ENCODE data around the gene REPIN1. TPM values are rescaled to one million over a fixed set of nuclear protein-coding genes. Genes with fewer than 3 reads are reported as not detected.

REPIN1 gene
- total RNA-seq, 1 donor from 2014 or later = 49.4 TPM

DNA sequence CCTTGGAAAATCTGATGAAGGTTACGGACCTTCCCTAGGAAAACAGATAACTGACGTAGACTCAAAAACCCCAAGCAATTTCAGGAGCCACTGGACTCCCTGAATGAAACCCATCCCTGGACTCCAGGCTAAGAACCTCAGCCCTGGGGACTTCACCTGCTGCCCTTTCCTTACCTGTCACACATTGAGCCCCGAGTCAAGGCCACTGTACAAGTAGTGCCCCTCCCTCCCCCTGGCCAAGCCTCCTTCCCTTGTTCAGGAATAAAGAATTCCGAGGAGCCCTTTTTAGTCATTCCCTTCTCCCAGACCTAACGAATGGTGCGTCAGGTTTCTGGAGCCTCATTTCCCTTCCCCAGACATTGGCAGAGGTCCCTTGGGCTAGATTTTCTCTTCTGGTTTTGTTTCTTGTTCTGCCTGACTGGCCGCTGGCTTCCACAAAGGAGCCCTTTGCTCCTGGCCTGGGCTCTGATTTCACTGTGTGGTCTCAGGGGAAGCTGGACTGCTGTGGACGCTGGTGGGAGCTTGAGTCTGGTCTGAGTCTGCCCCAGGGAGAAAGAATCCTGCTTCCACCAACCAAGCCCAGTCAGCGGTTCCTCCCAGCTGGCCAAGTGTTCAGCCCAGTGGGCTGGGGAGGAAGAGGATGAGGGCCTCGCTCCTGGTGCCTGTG is 42.2 kb downstream of the REPIN1 start:
- Histone ChIP-seq H3K4me1 (peaks cover 10% of the 10 kb centered on the region), H3K36me3 (no peaks in the 10 kb centered on the region), H3K27me3 (no peaks in the 10 kb centered on the region), H3K4me3 (no peak overlapping the region), H3K9me3 (no peaks in the 10 kb centered on the region), H3K27ac (no peak overlapping the region)
- intact Hi-C loops (cut with DNase I) = no loop called here
- TF ChIP-seq POLR2AphosphoS5 (IDR thresholded peaks at IDR 0.05; ENCODE audit: insufficient read depth in 1 of 2, low read depth in 1 of 2) (no peak), POLR2A (IDR thresholded peaks at IDR 0.05) (no peak)
- TF ChIP-seq, protein P1, sequence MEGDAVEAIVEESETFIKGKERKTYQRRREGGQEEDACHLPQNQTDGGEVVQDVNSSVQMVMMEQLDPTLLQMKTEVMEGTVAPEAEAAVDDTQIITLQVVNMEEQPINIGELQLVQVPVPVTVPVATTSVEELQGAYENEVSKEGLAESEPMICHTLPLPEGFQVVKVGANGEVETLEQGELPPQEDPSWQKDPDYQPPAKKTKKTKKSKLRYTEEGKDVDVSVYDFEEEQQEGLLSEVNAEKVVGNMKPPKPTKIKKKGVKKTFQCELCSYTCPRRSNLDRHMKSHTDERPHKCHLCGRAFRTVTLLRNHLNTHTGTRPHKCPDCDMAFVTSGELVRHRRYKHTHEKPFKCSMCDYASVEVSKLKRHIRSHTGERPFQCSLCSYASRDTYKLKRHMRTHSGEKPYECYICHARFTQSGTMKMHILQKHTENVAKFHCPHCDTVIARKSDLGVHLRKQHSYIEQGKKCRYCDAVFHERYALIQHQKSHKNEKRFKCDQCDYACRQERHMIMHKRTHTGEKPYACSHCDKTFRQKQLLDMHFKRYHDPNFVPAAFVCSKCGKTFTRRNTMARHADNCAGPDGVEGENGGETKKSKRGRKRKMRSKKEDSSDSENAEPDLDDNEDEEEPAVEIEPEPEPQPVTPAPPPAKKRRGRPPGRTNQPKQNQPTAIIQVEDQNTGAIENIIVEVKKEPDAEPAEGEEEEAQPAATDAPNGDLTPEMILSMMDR (IDR thresholded peaks at IDR 0.05) = no peak
- DNase-seq (ENCODE audit: extremely low spot score in 2 of 2) = no peak

DNA sequence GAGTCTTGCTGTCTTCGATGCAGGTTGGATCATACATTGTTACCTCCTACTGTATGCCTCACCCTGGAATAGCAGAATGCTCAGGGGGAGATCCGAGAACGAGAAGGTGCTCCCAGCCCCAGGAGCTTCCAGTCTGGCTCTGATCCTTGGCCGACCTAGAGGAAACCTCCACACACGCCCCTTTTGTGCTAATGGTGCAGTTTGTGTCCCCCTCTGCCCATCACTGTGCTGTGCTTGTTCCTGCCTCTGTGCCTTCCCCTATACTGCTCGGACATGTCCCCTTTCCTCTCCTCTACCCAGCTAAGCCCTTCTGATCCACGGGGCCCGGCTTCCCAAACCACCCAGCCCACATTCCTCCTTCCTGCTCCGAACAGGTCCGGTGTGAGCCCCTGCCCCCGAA is 43.0 kb downstream of the REPIN1 start:
- Histone ChIP-seq H3K36me3 (no peaks in the 10 kb centered on the region), H3K27me3 (no peaks in the 10 kb centered on the region), H3K27ac (no peak overlapping the region), H3K9me3 (no peaks in the 10 kb centered on the region), H3K4me3 (no peak overlapping the region), H3K4me1 (peaks cover 2% of the 10 kb centered on the region)
- no peak for DNase-seq (ENCODE audit: extremely low spot score in 2 of 2)
- TF ChIP-seq, protein P1 (IDR thresholded peaks at IDR 0.05) = no peak
- TF ChIP-seq POLR2AphosphoS5 (IDR thresholded peaks at IDR 0.05; ENCODE audit: insufficient read depth in 1 of 2, low read depth in 1 of 2) = no peak
- TF ChIP-seq POLR2A (IDR thresholded peaks at IDR 0.05) = no peak
- intact Hi-C loops (cut with DNase I) = loop anchor here (1.0 kb wide), 1 partner anchor 80 kb away; no protein-coding TSS in a partner anchor

DNA sequence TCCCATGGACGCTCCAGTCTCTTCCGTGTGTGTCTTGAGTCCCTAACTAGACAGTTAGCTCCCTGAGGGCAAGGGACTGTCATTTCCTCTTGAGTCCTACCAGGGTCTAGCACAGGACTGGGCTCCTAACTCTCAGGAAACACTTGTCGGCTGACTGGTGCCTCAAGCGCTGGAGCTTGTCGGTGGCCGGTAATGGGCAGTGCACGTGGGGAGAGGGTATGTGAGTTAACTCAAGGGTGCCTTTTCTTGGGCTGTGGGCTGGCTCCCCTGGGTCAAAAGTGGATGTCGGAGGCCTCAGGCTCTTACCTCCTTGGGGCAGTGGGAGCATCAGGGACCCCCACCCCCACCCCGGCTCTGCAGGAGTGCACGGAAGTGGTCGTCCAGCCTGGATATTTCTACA is 43.4 kb downstream of the REPIN1 start:
- TF ChIP-seq POLR2AphosphoS5 (IDR thresholded peaks at IDR 0.05; ENCODE audit: insufficient read depth in 1 of 2, low read depth in 1 of 2) (no peak), POLR2A (IDR thresholded peaks at IDR 0.05) (no peak)
- TF ChIP-seq, protein P1 (IDR thresholded peaks at IDR 0.05) = no peak
- Histone ChIP-seq H3K27ac (no peak overlapping the region), H3K9me3 (no peaks in the 10 kb centered on the region), H3K4me3 (no peak overlapping the region), H3K4me1 (no peaks in the 10 kb centered on the region), H3K36me3 (no peaks in the 10 kb centered on the region), H3K27me3 (no peaks in the 10 kb centered on the region)
- intact Hi-C loops (cut with DNase I) = loop anchor here (1.0 kb wide), 1 partner anchor 81 kb away; no protein-coding TSS in a partner anchor
- DNase-seq (ENCODE audit: extremely low spot score in 2 of 2) = no peak

GRCh38 chr7:150412518-150413488 is 44.2 kb downstream of the REPIN1 start:
- H3K4me3 ChIP-seq = no peak overlapping the region
- no peaks in the 10 kb centered on the region for H3K27me3 ChIP-seq
- no peak for TF ChIP-seq POLR2AphosphoS5 (IDR thresholded peaks at IDR 0.05; ENCODE audit: insufficient read depth in 1 of 2, low read depth in 1 of 2)
- TF ChIP-seq POLR2A (IDR thresholded peaks at IDR 0.05) = no peak
- TF ChIP-seq, protein P1 (IDR thresholded peaks at IDR 0.05) = no peak
- H3K4me1 ChIP-seq = no peaks in the 10 kb centered on the region
- no peaks in the 10 kb centered on the region for H3K9me3 ChIP-seq
- no peak for DNase-seq (ENCODE audit: extremely low spot score in 2 of 2)
- intact Hi-C loops (cut with DNase I) = loop anchor here (1.0 kb wide), 1 partner anchor 82 kb away; no protein-coding TSS in a partner anchor
- H3K27ac ChIP-seq = no peak overlapping the region
- no peaks in the 10 kb centered on the region for H3K36me3 ChIP-seq
